IMR-90 (cell line): ENCODE data around the gene IGSF22. TPM values are rescaled to one million over a fixed set of nuclear protein-coding genes. Genes with fewer than 3 reads are reported as not detected.

Source experiments
- ATAC-seq: fragments of 200-7000 bp; cut with Tn5 transposase; 2 replicates; pipeline ENCODE4 v1.9.1; 2020; ENCODE audit warnings: low read depth, mild to moderate bottlenecking, moderate library complexity
- BruUV-seq: library from RNA; stranded (reverse); fragments of 400-500 nt; replicated peaks from 2 replicates; lab custom pipeline; 2021; lab: Mats Ljungman, UMichigan
- CTCF ChIA-PET: fragments of 300-600 bp; formaldehyde crosslinking; extraction: SDS; loops from one replicate; lab custom pipeline; 2021; ENCODE audit warnings: antibody characterized with exemption; lab: Yijun Ruan, JAX
- POLR2A ChIA-PET: fragments of 300-600 bp; sonication (Branson Sonifier 250); formaldehyde crosslinking; loops from one replicate; lab custom pipeline; 2022; ENCODE audit warnings: antibody characterized with exemption; ENCODE audit not compliant: unreplicated experiment; lab: Charles Lee
- DNase-seq: peaks from one replicate; pipeline ENCODE4 v3.0.0; 2013
- H2AFZ ChIP-seq: replicated peaks from 2 replicates; pipeline ENCODE3; 2013; ENCODE audit warnings: low read length, mild to moderate bottlenecking; ENCODE audit not compliant: poor library complexity
- H2AK5ac ChIP-seq: 2 replicates; pipeline ENCODE4 v1.6.1; 2013; ENCODE audit warnings: low read depth, low read length, inconsistent platforms
- H2AK9ac ChIP-seq: replicated peaks from 2 replicates; pipeline ENCODE3; 2013; ENCODE audit warnings: mild to moderate bottlenecking, low read depth, low read length, moderate library complexity; ENCODE audit not compliant: poor library complexity
- H2BK120ac ChIP-seq: 2 replicates; pipeline ENCODE4 v1.6.1; 2013; ENCODE audit warnings: low read depth, low read length, inconsistent platforms
- H2BK15ac ChIP-seq: 3 replicates; pipeline ENCODE4 v1.6.1; 2013; ENCODE audit warnings: low read depth, low read length, inconsistent platforms
- H2BK20ac ChIP-seq: 2 replicates; pipeline ENCODE4 v1.6.1; 2013; ENCODE audit warnings: low read depth, mild to moderate bottlenecking, inconsistent platforms, low read length, moderate library complexity
- H2BK5ac ChIP-seq: 2 replicates; pipeline ENCODE4 v1.6.1; 2013; ENCODE audit warnings: mild to moderate bottlenecking, low read depth, low read length, inconsistent platforms; ENCODE audit not compliant: poor library complexity, severe bottlenecking
- H3K14ac ChIP-seq: replicated peaks from 2 replicates; pipeline ENCODE4 v1.6.1; 2013; ENCODE audit warnings: low read depth, low read length, inconsistent platforms
- H3K18ac ChIP-seq: 2 replicates; pipeline ENCODE4 v1.6.1; 2013; ENCODE audit warnings: low read depth, low read length, control low read depth
- H3K23ac ChIP-seq: 2 replicates; pipeline ENCODE4 v1.6.1; 2013; ENCODE audit warnings: low read depth, low read length, inconsistent platforms
- H3K27ac ChIP-seq: 2 replicates; pipeline ENCODE4 v1.5.1; 2013; ENCODE audit warnings: mild to moderate bottlenecking, control low read depth, low read length; ENCODE audit not compliant: insufficient read depth
- H3K27me3 ChIP-seq: 2 replicates; pipeline ENCODE4 v1.6.1; 2013; ENCODE audit warnings: low read length; ENCODE audit not compliant: control insufficient read depth, insufficient read depth
- H3K36me3 ChIP-seq: 2 replicates; pipeline ENCODE4 v1.6.1; 2013; ENCODE audit warnings: low read length, mixed read lengths; ENCODE audit not compliant: control insufficient read depth, insufficient read depth
- H3K4ac ChIP-seq: 2 replicates; pipeline ENCODE4 v1.6.1; 2013; ENCODE audit warnings: low read depth, low read length, inconsistent platforms
- H3K4me1 ChIP-seq: 2 replicates; pipeline ENCODE4 v1.6.1; 2013; ENCODE audit warnings: low read length, mixed read lengths; ENCODE audit not compliant: control insufficient read depth, insufficient read depth
- H3K4me2 ChIP-seq: 2 replicates; pipeline ENCODE4 v1.6.1; 2013; ENCODE audit warnings: low read depth, mild to moderate bottlenecking, control low read depth, low read length, moderate library complexity
- H3K4me3 ChIP-seq: 2 replicates; pipeline ENCODE4 v1.5.1; 2013; ENCODE audit warnings: low read depth, mild to moderate bottlenecking, control low read depth, low read length, moderate library complexity; ENCODE audit not compliant: insufficient read depth
- H3K56ac ChIP-seq: 2 replicates; pipeline ENCODE4 v1.6.1; 2013; ENCODE audit warnings: low read length, inconsistent platforms; ENCODE audit not compliant: insufficient read depth; ENCODE audit errors: extremely low read depth
- H3K79me1 ChIP-seq, 2 experiments: 2 replicates each; pipeline ENCODE4 v1.6.1; 2013; ENCODE audit warnings: low read length in 2 of 2, inconsistent platforms in 1 of 2, low read depth in 1 of 2
- H3K9ac ChIP-seq: 2 replicates; pipeline ENCODE4 v1.6.1; 2013; ENCODE audit warnings: low read depth, low read length, control low read depth
- H3K9me1 ChIP-seq: 2 replicates; pipeline ENCODE4 v1.6.1; 2013; ENCODE audit warnings: low read length, inconsistent platforms; ENCODE audit not compliant: insufficient read depth
- H3K9me3 ChIP-seq: 2 replicates; pipeline ENCODE4 v1.6.1; 2013; ENCODE audit warnings: low read length; ENCODE audit not compliant: control insufficient read depth, insufficient read depth
- H4K20me1 ChIP-seq: 2 replicates; pipeline ENCODE4 v1.6.1; 2013; ENCODE audit warnings: low read length, inconsistent platforms; ENCODE audit not compliant: insufficient read depth
- H4K5ac ChIP-seq: 2 replicates; pipeline ENCODE4 v1.6.1; 2013; ENCODE audit warnings: mild to moderate bottlenecking, low read depth, low read length, control low read depth
- H4K8ac ChIP-seq, 2 experiments: 2 replicates each; pipeline ENCODE4 v1.6.1; 2013; ENCODE audit warnings: low read depth in 2 of 2, low read length in 2 of 2, control low read depth in 1 of 2, inconsistent platforms in 1 of 2
- H4K91ac ChIP-seq: 2 replicates; pipeline ENCODE4 v1.6.1; 2013; ENCODE audit warnings: low read depth, low read length, inconsistent platforms; ENCODE audit not compliant: insufficient read depth
- BHLHE40 ChIP-seq: fragments of 150-350 bp; IDR thresholded peaks from 2 replicates; pipeline ENCODE4 v1.6.1; 2016; ENCODE audit warnings: mild to moderate bottlenecking, low read depth, low read length
- CEBPB ChIP-seq: IDR thresholded peaks from 2 replicates; pipeline ENCODE4 v1.6.1; 2012; ENCODE audit warnings: low read depth, low read length, improper control_type of control experiment
- CHD1 ChIP-seq: IDR thresholded peaks from 2 replicates; pipeline ENCODE4 v1.6.1; 2012; ENCODE audit warnings: low read depth, low read length, improper control_type of control experiment
- CTCF ChIP-seq: conservative IDR thresholded peaks from 2 replicates; pipeline ENCODE4 v1.5.1; 2012; ENCODE audit warnings: mild to moderate bottlenecking, low read depth, low read length, improper control_type of control experiment
- FOS ChIP-seq: fragments of 150-350 bp; IDR thresholded peaks from 2 replicates; pipeline ENCODE4 v1.6.1; 2016; ENCODE audit warnings: low read depth, low read length
- MAFK ChIP-seq: IDR thresholded peaks from 2 replicates; pipeline ENCODE4 v1.6.1; 2012; ENCODE audit warnings: low read depth, low read length, improper control_type of control experiment
- MAZ ChIP-seq: IDR thresholded peaks from 2 replicates; pipeline ENCODE4 v1.6.1; 2012; ENCODE audit warnings: low read depth, mild to moderate bottlenecking, low read length, improper control_type of control experiment, moderate library complexity, borderline replicate concordance
- NFE2L2 ChIP-seq: fragments of 150-350 bp; IDR thresholded peaks from 2 replicates; pipeline ENCODE4 v1.6.1; 2016; ENCODE audit warnings: low read depth, mild to moderate bottlenecking, low read length
- RAD21 ChIP-seq: IDR thresholded peaks from 2 replicates; pipeline ENCODE4 v1.6.1; 2012; ENCODE audit warnings: low read length, improper control_type of control experiment
- RCOR1 ChIP-seq: IDR thresholded peaks from 2 replicates; pipeline ENCODE4 v1.6.1; 2012; ENCODE audit warnings: mild to moderate bottlenecking, low read length, improper control_type of control experiment; ENCODE audit not compliant: insufficient replicate concordance
- RFX5 ChIP-seq: IDR thresholded peaks from 2 replicates; pipeline ENCODE4 v1.8.0; 2012; ENCODE audit warnings: low read depth, mild to moderate bottlenecking, low read length, moderate library complexity
- SMC3 ChIP-seq: fragments of 150-350 bp; IDR thresholded peaks from 2 replicates; pipeline ENCODE4 v1.6.1; 2016; ENCODE audit warnings: low read depth, mild to moderate bottlenecking, antibody characterized with exemption, low read length, moderate library complexity
- USF2 ChIP-seq: fragments of 150-350 bp; IDR thresholded peaks from 2 replicates; pipeline ENCODE4 v1.6.1; 2017; ENCODE audit warnings: mild to moderate bottlenecking, antibody characterized with exemption, low read length, low read depth
- WGBS, 2 experiments: methylation state at CpG; one replicate each; pipeline versions ENCODE4 v1.1.5 to v1.1.7; 2013; ENCODE audit warnings: missing lambda C conversion rate in 2 of 2; ENCODE audit not compliant: insufficient read length in 1 of 2; ENCODE audit errors: extremely low coverage in 2 of 2; 5-methylcytosine and 5-hydroxymethylcytosine counted together
- dilution Hi-C: fragments of 300-500 bp; cut with HindIII; formaldehyde crosslinking; loops from one replicate; pipeline ENCODE4 v1.14.3; 2018; ENCODE audit warnings: low sequenced_read_pairs; ENCODE audit not compliant: unreplicated experiment
- in situ Hi-C: fragments of 300-500 bp; cut with MboI; formaldehyde crosslinking; loops from 3 replicates; pipeline ENCODE4 v1.14.3; 2019; ENCODE audit warnings: low sequenced_read_pairs, inconsistent platforms, mixed read lengths
- intact Hi-C: fragments of 100-400 bp; cut with micrococcal nuclease; formaldehyde crosslinking; loops from 2 replicates; pipeline ENCODE4 v1.10.0; 2022
- polyA plus RNA-seq, 3 experiments: library from polyadenylated mRNA; depleted of rRNA; stranded (reverse); fragments of >200 nt; gene quantifications; 2 replicates each; pipeline ENCODE4 v1.2.3, GENCODE V29; 2012; ENCODE audit warnings: low replicate concordance in 1 of 3
- total RNA-seq: library from RNA; depleted of rRNA; stranded (reverse); fragments of >200 nt; gene quantifications from 2 replicates; pipeline ENCODE4 v1.2.3, GENCODE V29; 2012

Gene IGSF22
- total and polyA plus RNA-seq, 2 of the 4 experiments (the other 2 are of a cell fraction): not detected

DNA sequence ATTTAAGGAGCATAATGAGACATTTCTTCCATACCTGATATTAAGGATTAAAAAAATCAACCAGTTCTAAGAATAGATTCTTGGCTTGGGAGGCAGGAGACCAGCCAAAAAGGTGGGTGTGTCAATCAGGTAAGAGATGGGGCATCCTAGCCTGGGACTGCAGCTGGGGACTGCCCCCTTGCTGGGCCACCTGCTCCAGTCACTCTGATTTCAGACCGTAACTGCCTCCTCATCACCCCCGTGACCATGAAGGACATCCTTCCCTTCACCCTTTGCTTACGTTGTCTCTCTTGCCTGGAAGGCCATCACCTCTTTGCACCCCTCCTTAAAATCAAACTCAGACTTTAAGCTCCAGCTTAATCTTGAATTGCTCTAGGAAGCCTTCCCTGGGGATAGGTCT is 47.7 kb upstream of the IGSF22 start:
- Histone ChIP-seq H3K4me3 (no peak overlapping the region), H4K5ac (no peak overlapping the region), H3K14ac (no peak overlapping the region), H3K4me1 (no peaks in the 10 kb centered on the region), H3K9me1 (no peaks in the 10 kb centered on the region), H4K20me1 (no peaks in the 10 kb centered on the region), H3K23ac (no peak overlapping the region), H3K18ac (no peak overlapping the region), H4K91ac (no peak overlapping the region), H3K9me3 (no peaks in the 10 kb centered on the region), H3K27me3 (peaks cover 36% of the 10 kb centered on the region), H2AK9ac (no peak overlapping the region), H2BK120ac (no peak overlapping the region), H2AFZ (no peak overlapping the region), H2BK5ac (no peak overlapping the region), H3K9ac (no peak overlapping the region), H3K27ac (no peak overlapping the region), H3K4ac (no peak overlapping the region), H3K56ac (no peak overlapping the region), H2AK5ac (no peak overlapping the region), H2BK20ac (no peak overlapping the region), H4K8ac (no peak overlapping the region), H2BK15ac (no peak overlapping the region), H3K79me1 (no peaks in the 10 kb centered on the region), H3K4me2 (no peak overlapping the region), H3K36me3 (no peaks in the 10 kb centered on the region)
- in situ Hi-C loops (no loop called here), intact Hi-C loops (no loop called here), dilution Hi-C loops (no loop called here)
- 78% methylated on average over 3 of the region's 3 CpGs; no CpG with 5 or more reads in 1 of the 2 experiments for WGBS, 2 experiments
- TF ChIP-seq CEBPB: no peak
- TF ChIP-seq MAFK: no peak
- no peak for TF ChIP-seq CTCF
- no peak for TF ChIP-seq RFX5
- TF ChIP-seq MAZ: no peak
- no peak for TF ChIP-seq FOS
- TF ChIP-seq USF2: no peak
- TF ChIP-seq RCOR1: no peak
- no peak for TF ChIP-seq RAD21
- no peak for TF ChIP-seq NFE2L2
- TF ChIP-seq SMC3: no peak
- TF ChIP-seq CHD1: no peak
- TF ChIP-seq BHLHE40: no peak
- ATAC-seq: no peak
- no TSS peak for BruUV-seq
- CTCF ChIA-PET: no interaction called here
- POLR2A ChIA-PET: no interaction called here
- DNase-seq: no peak
